ENCODE measurements around the gene NDUFAF7.

DNA sequence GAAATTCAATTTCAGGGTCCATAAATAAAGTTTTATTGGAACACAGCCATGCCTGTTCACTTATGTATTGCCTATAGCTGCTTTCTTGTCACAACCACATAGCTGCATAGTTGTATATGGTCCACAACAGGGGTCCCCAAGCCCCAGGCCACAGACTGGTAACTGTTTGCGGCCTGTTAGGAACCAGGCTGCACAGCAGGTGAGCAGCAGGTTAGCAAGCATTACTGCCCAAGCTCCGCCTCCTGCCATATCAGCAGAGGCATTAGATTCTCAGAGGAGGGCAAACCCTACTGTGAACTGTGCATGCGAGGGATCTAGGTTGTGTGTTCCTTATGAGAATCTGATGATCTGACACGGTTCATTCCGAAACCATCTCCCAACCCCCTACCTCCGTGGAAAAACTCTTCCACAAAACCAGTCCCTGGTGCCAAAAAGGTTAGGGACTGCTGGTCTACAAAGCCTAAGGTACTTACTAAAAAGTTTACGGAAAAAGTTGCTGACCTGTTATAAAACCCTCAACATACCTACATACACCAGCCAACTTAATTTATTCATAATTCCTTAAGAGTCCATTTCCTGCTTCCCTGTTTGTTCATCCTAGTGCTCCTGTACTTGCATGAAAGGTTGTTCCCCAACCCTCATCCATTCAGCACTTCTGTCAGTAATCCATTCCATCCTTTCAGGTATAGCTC lies 40.1 kb downstream of the NDUFAF7 start:
- TF ChIP-seq EZH2 (IDR thresholded peaks at IDR 0.05; ENCODE audit: insufficient read depth, low read length), result no peak
- TF ChIP-seq, protein P1, sequence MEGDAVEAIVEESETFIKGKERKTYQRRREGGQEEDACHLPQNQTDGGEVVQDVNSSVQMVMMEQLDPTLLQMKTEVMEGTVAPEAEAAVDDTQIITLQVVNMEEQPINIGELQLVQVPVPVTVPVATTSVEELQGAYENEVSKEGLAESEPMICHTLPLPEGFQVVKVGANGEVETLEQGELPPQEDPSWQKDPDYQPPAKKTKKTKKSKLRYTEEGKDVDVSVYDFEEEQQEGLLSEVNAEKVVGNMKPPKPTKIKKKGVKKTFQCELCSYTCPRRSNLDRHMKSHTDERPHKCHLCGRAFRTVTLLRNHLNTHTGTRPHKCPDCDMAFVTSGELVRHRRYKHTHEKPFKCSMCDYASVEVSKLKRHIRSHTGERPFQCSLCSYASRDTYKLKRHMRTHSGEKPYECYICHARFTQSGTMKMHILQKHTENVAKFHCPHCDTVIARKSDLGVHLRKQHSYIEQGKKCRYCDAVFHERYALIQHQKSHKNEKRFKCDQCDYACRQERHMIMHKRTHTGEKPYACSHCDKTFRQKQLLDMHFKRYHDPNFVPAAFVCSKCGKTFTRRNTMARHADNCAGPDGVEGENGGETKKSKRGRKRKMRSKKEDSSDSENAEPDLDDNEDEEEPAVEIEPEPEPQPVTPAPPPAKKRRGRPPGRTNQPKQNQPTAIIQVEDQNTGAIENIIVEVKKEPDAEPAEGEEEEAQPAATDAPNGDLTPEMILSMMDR (IDR thresholded peaks at IDR 0.05; ENCODE audit: insufficient read depth, low read depth, low read length), result no peak

Data from astrocyte (in vitro differentiated cells and primary cell).